Measurements from ENCODE around the gene PRRG4.

- TF ChIP-seq, protein P1, sequence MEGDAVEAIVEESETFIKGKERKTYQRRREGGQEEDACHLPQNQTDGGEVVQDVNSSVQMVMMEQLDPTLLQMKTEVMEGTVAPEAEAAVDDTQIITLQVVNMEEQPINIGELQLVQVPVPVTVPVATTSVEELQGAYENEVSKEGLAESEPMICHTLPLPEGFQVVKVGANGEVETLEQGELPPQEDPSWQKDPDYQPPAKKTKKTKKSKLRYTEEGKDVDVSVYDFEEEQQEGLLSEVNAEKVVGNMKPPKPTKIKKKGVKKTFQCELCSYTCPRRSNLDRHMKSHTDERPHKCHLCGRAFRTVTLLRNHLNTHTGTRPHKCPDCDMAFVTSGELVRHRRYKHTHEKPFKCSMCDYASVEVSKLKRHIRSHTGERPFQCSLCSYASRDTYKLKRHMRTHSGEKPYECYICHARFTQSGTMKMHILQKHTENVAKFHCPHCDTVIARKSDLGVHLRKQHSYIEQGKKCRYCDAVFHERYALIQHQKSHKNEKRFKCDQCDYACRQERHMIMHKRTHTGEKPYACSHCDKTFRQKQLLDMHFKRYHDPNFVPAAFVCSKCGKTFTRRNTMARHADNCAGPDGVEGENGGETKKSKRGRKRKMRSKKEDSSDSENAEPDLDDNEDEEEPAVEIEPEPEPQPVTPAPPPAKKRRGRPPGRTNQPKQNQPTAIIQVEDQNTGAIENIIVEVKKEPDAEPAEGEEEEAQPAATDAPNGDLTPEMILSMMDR (IDR thresholded peaks at IDR 0.05): no peak
- TF ChIP-seq POLR2A (IDR thresholded peaks at IDR 0.05): no peak
Observed at GRCh38 chr11:32838505-32839274, 9.0 kb downstream of the PRRG4 start.
